Left ventricle myocardium inferior (tissue), 1 donor: ENCODE data around the gene SORBS2. TPM values are rescaled to one million over a fixed set of nuclear protein-coding genes. Genes with fewer than 3 reads are reported as not detected.

Source experiments
- DNase-seq: peaks from one replicate; pipeline ENCODE4 v3.0.0-alpha.2; 2020
- H3K27ac ChIP-seq: fragments of 200-600 bp; replicated peaks from 2 replicates; pipeline ENCODE4 v1.8.0; 2021
- H3K27me3 ChIP-seq: fragments of 200-600 bp; 2 replicates; pipeline ENCODE4 v1.8.0; 2021; ENCODE audit warnings: low read depth
- H3K36me3 ChIP-seq: fragments of 200-600 bp; 2 replicates; pipeline ENCODE4 v1.8.0; 2021
- H3K4me1 ChIP-seq: fragments of 200-600 bp; 2 replicates; pipeline ENCODE4 v1.8.0; 2021
- H3K4me3 ChIP-seq: fragments of 200-600 bp; 2 replicates; pipeline ENCODE4 v1.8.0; 2021; ENCODE audit warnings: mild to moderate bottlenecking, moderate library complexity
- H3K9me3 ChIP-seq: fragments of 200-600 bp; replicated peaks from 2 replicates; pipeline ENCODE4 v1.8.0; 2021
- intact Hi-C: fragments of 100-400 bp; cut with micrococcal nuclease; formaldehyde crosslinking; loops from one replicate; pipeline ENCODE4 v1.11.0; 2022
- total RNA-seq: library from RNA; stranded (reverse); fragmentation: NEBNext Ultra II Directional; extraction: Animal tissue kit (Norgen Biotek cat#: 25700); gene quantifications from one replicate; pipeline ENCODE4 v1.2.1, GENCODE V29; 2021
- TF ChIP-seq, protein P1 (sequence below): fragments of 200-600 bp; IDR thresholded peaks from 2 replicates; pipeline ENCODE4 v1.8.0; 2021; ENCODE audit warnings: antibody characterized with exemption, mild to moderate bottlenecking, borderline replicate concordance
- donor health status: DM: no; HTN: yes; CAD: no; lungs with severe emphysema.

SORBS2 gene
- total RNA-seq, 1 donor from 2014 or later: 1,282 TPM

DNA sequence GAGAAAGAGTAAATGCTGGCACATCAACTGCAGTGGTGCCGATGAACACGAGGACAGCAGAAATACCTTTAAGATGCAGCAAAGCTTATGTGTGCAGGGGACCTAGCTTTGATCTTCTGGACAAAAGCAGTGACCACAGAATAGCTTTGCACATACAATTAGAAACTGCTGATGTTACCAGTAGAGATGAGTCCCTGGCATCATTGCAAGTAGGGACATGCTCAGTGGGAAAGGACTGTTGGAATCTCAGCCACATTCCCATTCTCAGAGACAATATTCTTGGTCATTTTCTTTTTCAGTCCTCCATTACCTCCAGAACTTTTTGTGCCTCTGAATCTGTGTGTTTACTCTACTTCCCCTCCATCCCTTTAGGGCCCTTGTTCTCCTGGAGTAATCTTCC is 259.7 kb downstream of the SORBS2 start:
- H3K4me1 ChIP-seq: peaks cover 7% of the 10 kb centered on the region
- no peaks in the 10 kb centered on the region for H3K9me3 ChIP-seq
- no peak overlapping the region for H3K4me3 ChIP-seq
- no peaks in the 10 kb centered on the region for H3K36me3 ChIP-seq
- DNase-seq: no peak
- H3K27me3 ChIP-seq: no peaks in the 10 kb centered on the region
- TF ChIP-seq, protein P1, sequence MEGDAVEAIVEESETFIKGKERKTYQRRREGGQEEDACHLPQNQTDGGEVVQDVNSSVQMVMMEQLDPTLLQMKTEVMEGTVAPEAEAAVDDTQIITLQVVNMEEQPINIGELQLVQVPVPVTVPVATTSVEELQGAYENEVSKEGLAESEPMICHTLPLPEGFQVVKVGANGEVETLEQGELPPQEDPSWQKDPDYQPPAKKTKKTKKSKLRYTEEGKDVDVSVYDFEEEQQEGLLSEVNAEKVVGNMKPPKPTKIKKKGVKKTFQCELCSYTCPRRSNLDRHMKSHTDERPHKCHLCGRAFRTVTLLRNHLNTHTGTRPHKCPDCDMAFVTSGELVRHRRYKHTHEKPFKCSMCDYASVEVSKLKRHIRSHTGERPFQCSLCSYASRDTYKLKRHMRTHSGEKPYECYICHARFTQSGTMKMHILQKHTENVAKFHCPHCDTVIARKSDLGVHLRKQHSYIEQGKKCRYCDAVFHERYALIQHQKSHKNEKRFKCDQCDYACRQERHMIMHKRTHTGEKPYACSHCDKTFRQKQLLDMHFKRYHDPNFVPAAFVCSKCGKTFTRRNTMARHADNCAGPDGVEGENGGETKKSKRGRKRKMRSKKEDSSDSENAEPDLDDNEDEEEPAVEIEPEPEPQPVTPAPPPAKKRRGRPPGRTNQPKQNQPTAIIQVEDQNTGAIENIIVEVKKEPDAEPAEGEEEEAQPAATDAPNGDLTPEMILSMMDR: no peak
- intact Hi-C loops: no loop called here
- H3K27ac ChIP-seq: no peak overlapping the region

DNA sequence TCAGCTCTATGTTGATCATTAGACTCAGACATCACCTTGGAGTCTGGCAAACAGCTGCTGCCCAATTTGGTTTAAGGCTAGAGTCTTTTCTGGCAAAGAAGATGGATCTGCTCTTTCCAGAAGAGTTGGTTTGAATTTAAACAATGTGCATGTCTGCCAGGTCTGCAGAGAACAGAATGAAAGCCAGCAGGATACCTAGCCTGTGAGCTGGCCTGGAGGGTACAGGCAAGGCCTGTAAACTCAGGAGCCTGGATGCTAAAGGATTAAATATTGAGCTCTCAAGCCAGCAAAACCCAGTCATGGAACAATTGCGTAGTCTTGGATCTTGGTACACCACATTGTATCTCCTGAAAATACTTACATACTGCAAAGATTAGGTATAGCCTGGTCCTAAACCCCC is 261.1 kb downstream of the SORBS2 start:
- Histone ChIP-seq H3K4me3 (no peak overlapping the region), H3K9me3 (no peaks in the 10 kb centered on the region), H3K36me3 (no peaks in the 10 kb centered on the region), H3K4me1 (peaks cover 7% of the 10 kb centered on the region), H3K27me3 (no peaks in the 10 kb centered on the region), H3K27ac (no peak overlapping the region)
- TF ChIP-seq, protein P1: no peak
- intact Hi-C loops: no loop called here
- no peak for DNase-seq

DNA sequence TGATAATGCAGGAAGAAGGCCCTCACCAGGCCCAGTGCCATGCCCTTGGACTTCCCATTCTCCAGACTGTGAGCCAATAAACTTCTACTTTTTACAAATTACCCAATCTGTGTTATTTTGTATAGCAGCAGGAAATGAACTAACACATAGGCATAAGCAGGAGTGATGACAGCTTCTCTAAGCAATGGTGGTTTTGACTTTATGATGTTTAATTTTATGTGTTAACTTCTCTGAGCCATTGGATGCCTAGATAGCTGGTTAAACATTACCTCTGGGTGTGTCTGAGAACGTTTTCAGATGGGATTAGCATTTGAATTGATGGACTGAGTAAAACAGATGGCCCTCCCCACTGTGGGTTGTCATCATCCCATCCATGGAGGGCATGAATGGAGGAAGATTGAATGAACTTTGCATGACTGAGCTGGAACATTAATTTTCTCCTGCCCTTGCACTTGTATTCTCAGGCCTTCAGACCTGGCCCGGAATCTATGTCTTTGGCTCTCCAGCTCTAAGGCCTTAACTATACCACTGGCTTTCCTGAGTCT is 262.8 kb downstream of the SORBS2 start:
- Histone ChIP-seq H3K36me3 (no peaks in the 10 kb centered on the region), H3K4me1 (peaks cover 7% of the 10 kb centered on the region), H3K27ac (no peak overlapping the region), H3K4me3 (no peak overlapping the region), H3K9me3 (no peaks in the 10 kb centered on the region), H3K27me3 (no peaks in the 10 kb centered on the region)
- intact Hi-C loops: no loop called here
- no peak for DNase-seq
- TF ChIP-seq, protein P1: no peak

DNA sequence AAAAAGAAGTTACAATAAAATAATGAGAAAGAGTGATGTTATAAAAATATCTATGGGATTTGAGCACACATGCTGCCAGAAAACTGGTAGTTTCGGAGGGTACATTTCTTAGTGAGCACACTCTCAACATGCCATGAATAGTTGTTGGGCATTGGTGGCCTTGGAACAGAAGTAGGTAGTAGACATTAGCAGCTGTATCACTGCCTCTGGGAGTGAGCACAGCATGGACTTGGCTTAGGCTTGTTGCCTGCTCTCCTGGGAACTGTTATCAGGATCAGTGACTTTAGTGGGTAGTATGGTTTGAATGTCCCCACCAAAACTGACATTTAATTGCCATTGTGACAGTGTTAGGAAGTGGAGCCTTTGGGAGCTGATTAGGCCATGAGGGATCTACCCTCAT is 263.4 kb downstream of the SORBS2 start:
- intact Hi-C loops: no loop called here
- H3K27me3 ChIP-seq: no peaks in the 10 kb centered on the region

DNA sequence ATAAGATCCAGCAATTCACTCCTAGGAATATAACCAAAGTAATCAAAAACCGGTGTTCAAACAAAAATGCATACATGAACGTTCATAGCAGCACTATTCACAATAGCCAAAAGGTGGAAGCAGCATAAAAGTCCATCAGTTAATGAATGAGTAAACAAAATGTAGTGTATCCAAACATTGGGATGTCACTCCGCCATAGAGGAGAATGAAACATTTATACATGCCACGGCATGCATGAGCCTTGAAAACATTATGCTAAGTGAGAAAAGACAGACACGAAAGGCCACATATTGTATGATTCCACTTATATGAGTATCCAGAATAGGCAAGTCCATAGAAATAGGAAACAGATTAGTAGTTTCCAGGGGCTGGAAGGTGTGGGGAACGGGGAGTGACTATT is 265.7 kb downstream of the SORBS2 start:
- DNase-seq: no peak
- no peaks in the 10 kb centered on the region for H3K27me3 ChIP-seq
- no peak overlapping the region for H3K27ac ChIP-seq
- intact Hi-C loops: no loop called here
- TF ChIP-seq, protein P1: no peak
- H3K36me3 ChIP-seq: no peaks in the 10 kb centered on the region
- H3K9me3 ChIP-seq: no peaks in the 10 kb centered on the region
- H3K4me1 ChIP-seq: peaks cover 17% of the 10 kb centered on the region
- H3K4me3 ChIP-seq: no peak overlapping the region

More for the DNA sequence above, 263.4 kb downstream of the SORBS2 start:
- TF ChIP-seq, protein P1: no peak
- no peak overlapping the region for H3K27ac ChIP-seq
- no peaks in the 10 kb centered on the region for H3K9me3 ChIP-seq
- peaks cover 7% of the 10 kb centered on the region for H3K4me1 ChIP-seq
- H3K4me3 ChIP-seq: no peak overlapping the region
- no peak for DNase-seq
- no peaks in the 10 kb centered on the region for H3K36me3 ChIP-seq
